Activated B cell treated with CpG ODN at 0.5 μM for 24 hours (primary cell): Measurements from ENCODE around the gene GPR87. TPM values are rescaled to one million over a fixed set of nuclear protein-coding genes. Genes with fewer than 3 reads are reported as not detected.

Experiments used
- ATAC-seq: fragments of 200-7000 bp; cut with Tn5 transposase; one replicate; pipeline ENCODE4 v1.10.0; 2021; ENCODE audit warnings: low read depth, mild to moderate bottlenecking, moderate library complexity
- CTCF ChIA-PET: fragments of 350-600 bp; sonication (Branson Sonifier 250); formaldehyde crosslinking; loops from one replicate; lab custom pipeline; 2021; ENCODE audit warnings: antibody characterized with exemption; lab: Charles Lee
- POLR2A ChIA-PET: fragments of 350-600 bp; sonication (Branson Sonifier 250); formaldehyde crosslinking; loops from one replicate; lab custom pipeline; 2021; ENCODE audit warnings: antibody characterized with exemption; lab: Charles Lee
- DNase-seq: peaks from one replicate; pipeline ENCODE4 v3.0.0; 2022
- H3K27ac Mint-ChIP-seq: one replicate; pipeline ENCODE4 v1.8.0; 2020; ENCODE audit warnings: mixed read lengths
- H3K27me3 Mint-ChIP-seq: one replicate; pipeline ENCODE4 v1.8.0; 2021; ENCODE audit warnings: mixed read lengths
- H3K36me3 Mint-ChIP-seq: one replicate; pipeline ENCODE4 v1.8.0; 2021; ENCODE audit warnings: low read depth, mixed read lengths
- H3K4me1 Mint-ChIP-seq: one replicate; pipeline ENCODE4 v1.8.0; 2021; ENCODE audit warnings: mixed read lengths
- H3K4me3 Mint-ChIP-seq: one replicate; pipeline ENCODE4 v1.8.0; 2020; ENCODE audit warnings: mild to moderate bottlenecking, mixed read lengths
- H3K9me3 Mint-ChIP-seq: one replicate; pipeline ENCODE4 v1.8.0; 2020; ENCODE audit warnings: mixed read lengths
- CTCF ChIP-seq: fragments of 200-600 bp; IDR thresholded peaks from one replicate; pipeline ENCODE4 v1.8.0; 2022; ENCODE audit warnings: antibody characterized with exemption, mild to moderate bottlenecking
- intact Hi-C: fragments of 100-400 bp; cut with micrococcal nuclease; formaldehyde crosslinking; loops from one replicate; pipeline ENCODE4 v1.15.1; 2024
- total RNA-seq: library from RNA; stranded (reverse); gene quantifications from 2 replicates; pipeline ENCODE4 v1.2.3, GENCODE V29; 2022

Gene GPR87
- total RNA-seq, 1 donor from 2014 or later: not detected

GRCh38 chr3:151276038-151276686 is 40.5 kb downstream of the GPR87 start:
- Mint-ChIP-seq H3K36me3 (no peaks in the 10 kb centered on the region), H3K4me3 (peak overlapping the region; percentile 75), H3K9me3 (no peaks in the 10 kb centered on the region), H3K27ac (peak overlapping the region; percentile 97), H3K4me1 (peaks cover 84% of the 10 kb centered on the region), H3K27me3 (no peaks in the 10 kb centered on the region)
- CTCF ChIA-PET: interaction anchor here (3.7 to 9.6 kb wide), 3 partner anchors 10 to 107 kb away, joined by 24 to 237 read pairs (median 122); no protein-coding TSS in a partner anchor
- DNase-seq: no peak
- TF ChIP-seq CTCF: no peak
- POLR2A ChIA-PET: interaction anchor here (0.7 to 7.3 kb wide), 7 partner anchors 8 to 128 kb away, joined by 3 to 91 read pairs (median 7); no protein-coding TSS in a partner anchor
- intact Hi-C loops: loop anchor here (1.0 to 10.0 kb wide), 4 partner anchors 10 to 919 kb away; partner anchors contain the start of gene TSC22D2
- ATAC-seq: peak; percentile 11

GRCh38 chr3:151275091-151275490 is 41.5 kb downstream of the GPR87 start:
- intact Hi-C loops: loop anchor here (5.0 to 10.0 kb wide), 3 partner anchors 162 to 920 kb away; partner anchors contain the start of gene TSC22D2
- ATAC-seq (no peak), DNase-seq (no peak)
- CTCF ChIA-PET: interaction anchor here (1.2 to 9.6 kb wide), 3 partner anchors 35 to 106 kb away, joined by 3 to 237 read pairs (median 122); no protein-coding TSS in a partner anchor
- H3K27ac Mint-ChIP-seq: peak overlapping the region; percentile 97
- no peak for TF ChIP-seq CTCF
- POLR2A ChIA-PET: interaction anchor here (1.1 to 7.3 kb wide), 3 partner anchors 8 to 46 kb away, joined by 4 to 91 read pairs (median 7); no protein-coding TSS in a partner anchor
- no peaks in the 10 kb centered on the region for H3K27me3 Mint-ChIP-seq
- peak overlapping the region; percentile 36 for H3K4me3 Mint-ChIP-seq
- H3K9me3 Mint-ChIP-seq: no peaks in the 10 kb centered on the region
- H3K4me1 Mint-ChIP-seq: peaks cover 83% of the 10 kb centered on the region
- no peaks in the 10 kb centered on the region for H3K36me3 Mint-ChIP-seq

- Mint-ChIP-seq H3K9me3 (no peaks in the 10 kb centered on the region), H3K4me1 (peaks cover 76% of the 10 kb centered on the region), H3K27me3 (no peaks in the 10 kb centered on the region), H3K4me3 (no peak overlapping the region), H3K27ac (peak overlapping the region; percentile 90), H3K36me3 (no peaks in the 10 kb centered on the region)
- ATAC-seq (no peak), DNase-seq (no peak)
- no peak for TF ChIP-seq CTCF
- POLR2A ChIA-PET: interaction anchor here (0.7 to 2.9 kb wide), 2 partner anchors 10 to 723 kb away, joined by 4 to 11 read pairs; partner anchors contain the start of genes EIF2A and P2RY14
- CTCF ChIA-PET: no interaction called here
- intact Hi-C loops: loop anchor here (5.0 to 10.0 kb wide), 4 partner anchors 865 to 1893 kb away; partner anchors contain the start of genes RAP2B and TSC22D2
These were observed 47.0 kb downstream of the GPR87 start for GRCh38 chr3:151269631-151270030.

GRCh38 chr3:151268267-151269235 is 48.1 kb downstream of the GPR87 start:
- intact Hi-C loops: loop anchor here (5.0 to 10.0 kb wide), 2 partner anchors 1246 to 1894 kb away; partner anchors contain the start of gene RAP2B
- no peak for TF ChIP-seq CTCF
- Mint-ChIP-seq H3K36me3 (no peaks in the 10 kb centered on the region), H3K9me3 (no peaks in the 10 kb centered on the region), H3K27me3 (no peaks in the 10 kb centered on the region), H3K27ac (peak overlapping the region; percentile 90), H3K4me1 (peaks cover 77% of the 10 kb centered on the region), H3K4me3 (peak overlapping the region; percentile 57)
- ChIA-PET POLR2A (interaction anchor here (0.6 to 2.9 kb wide), 6 partner anchors 7 to 507 kb away, joined by 3 to 11 read pairs (median 6); partner anchors contain the start of genes P2RY14 and SIAH2), CTCF (interaction anchor here (1.2 to 4.6 kb wide), 4 partner anchors 9 to 41 kb away, joined by 3 to 24 read pairs (median 17); partner anchors contain the start of gene P2RY14)
- ATAC-seq (no peak), DNase-seq (no peak)
